PC-9 (cell line): Measurements from ENCODE around the gene RHAG. TPM values are rescaled to one million over a fixed set of nuclear protein-coding genes. Genes with fewer than 3 reads are reported as not detected.

Experiments
- BruUV-seq: library from RNA; stranded (reverse); fragments of 400-500 nt; replicated peaks from 2 replicates; lab custom pipeline; 2021; lab: Mats Ljungman, UMichigan
- CTCF ChIA-PET: fragments of 300-600 bp; sonication (Branson Sonifier 250); formaldehyde crosslinking; loops from one replicate; lab custom pipeline; 2022; ENCODE audit warnings: antibody characterized with exemption; lab: Charles Lee
- POLR2A ChIA-PET: fragments of 300-600 bp; sonication (Branson Sonifier 250); formaldehyde crosslinking; loops from one replicate; lab custom pipeline; 2022; ENCODE audit warnings: antibody characterized with exemption; ENCODE audit not compliant: unreplicated experiment; lab: Charles Lee
- DNase-seq, 2 experiments: peaks; one replicate each; pipeline versions ENCODE4 v3.0.0 to v3.0.0-alpha.2; 2015 to 2022; ENCODE audit warnings: mixed read lengths in 1 of 2
- H2AFZ ChIP-seq: fragments of 200-600 bp; sonication (generic); 2 replicates; pipeline ENCODE4 v1.8.1; 2017; ENCODE audit warnings: antibody characterized with exemption
- H3F3A ChIP-seq: fragments of 200-600 bp; sonication (generic); 2 replicates; pipeline ENCODE4 v1.8.1; 2017; ENCODE audit warnings: antibody characterized with exemption, mild to moderate bottlenecking, low read depth; ENCODE audit not compliant: insufficient read depth
- H3K27ac ChIP-seq: fragments of 200-600 bp; sonication (generic); 2 replicates; pipeline ENCODE4 v1.6.1; 2016; ENCODE audit warnings: mixed run types
- H3K27me3 ChIP-seq: fragments of 200-600 bp; sonication (generic); 2 replicates; pipeline ENCODE4 v1.6.1; 2016; ENCODE audit warnings: low read depth, mixed run types; ENCODE audit not compliant: insufficient read depth
- H3K36me3 ChIP-seq: fragments of 200-600 bp; sonication (generic); 2 replicates; pipeline ENCODE4 v1.6.1; 2016; ENCODE audit warnings: low read depth, mixed run types
- H3K4me1 ChIP-seq: fragments of 200-600 bp; sonication (generic); replicated peaks from 2 replicates; pipeline ENCODE4 v1.6.1; 2016; ENCODE audit warnings: mixed run types; ENCODE audit not compliant: insufficient read depth
- H3K4me2 ChIP-seq: fragments of 200-600 bp; sonication (generic); 2 replicates; pipeline ENCODE4 v1.6.1; 2017; ENCODE audit warnings: mixed run types
- H3K4me3 ChIP-seq: fragments of 200-600 bp; sonication (generic); 2 replicates; pipeline ENCODE4 v1.6.1; 2016; ENCODE audit warnings: mixed run types
- H3K79me2 ChIP-seq: fragments of 200-600 bp; sonication (generic); 2 replicates; pipeline ENCODE4 v1.6.1; 2017; ENCODE audit warnings: low read depth, mixed run types
- H3K9me2 ChIP-seq: fragments of 200-600 bp; sonication (generic); 2 replicates; pipeline ENCODE4 v1.8.1; 2017; ENCODE audit warnings: mild to moderate bottlenecking; ENCODE audit not compliant: insufficient read depth
- H3K9me3 ChIP-seq: fragments of 200-600 bp; sonication (generic); 2 replicates; pipeline ENCODE4 v1.8.1; 2016; ENCODE audit warnings: low read depth; ENCODE audit not compliant: insufficient read depth
- H4K20me1 ChIP-seq: fragments of 200-600 bp; sonication (generic); 2 replicates; pipeline ENCODE4 v1.8.1; 2017; ENCODE audit not compliant: insufficient read depth
- EZH2 ChIP-seq: fragments of 200-600 bp; sonication (generic); IDR thresholded peaks from 2 replicates; pipeline ENCODE4 v1.8.0; 2017; ENCODE audit warnings: antibody characterized with exemption, low read depth
- intact Hi-C: fragments of 100-400 bp; cut with micrococcal nuclease; formaldehyde crosslinking; loops from one replicate; pipeline ENCODE4 v1.10.0; 2022; ENCODE audit not compliant: unreplicated experiment
- total RNA-seq: library from RNA; stranded (reverse); gene quantifications from 2 replicates; pipeline ENCODE4 v1.2.3, GENCODE V29; 2021
- TF ChIP-seq, protein P1 (sequence below): fragments of 200-600 bp; sonication (generic); conservative IDR thresholded peaks from 2 replicates; pipeline ENCODE4 v1.6.1; 2017; ENCODE audit warnings: mixed run types, antibody characterized with exemption, mild to moderate bottlenecking, moderate library complexity

The RHAG gene
- total RNA-seq, 1 experiment from 2014 or later = not detected

- TF ChIP-seq, protein P1, sequence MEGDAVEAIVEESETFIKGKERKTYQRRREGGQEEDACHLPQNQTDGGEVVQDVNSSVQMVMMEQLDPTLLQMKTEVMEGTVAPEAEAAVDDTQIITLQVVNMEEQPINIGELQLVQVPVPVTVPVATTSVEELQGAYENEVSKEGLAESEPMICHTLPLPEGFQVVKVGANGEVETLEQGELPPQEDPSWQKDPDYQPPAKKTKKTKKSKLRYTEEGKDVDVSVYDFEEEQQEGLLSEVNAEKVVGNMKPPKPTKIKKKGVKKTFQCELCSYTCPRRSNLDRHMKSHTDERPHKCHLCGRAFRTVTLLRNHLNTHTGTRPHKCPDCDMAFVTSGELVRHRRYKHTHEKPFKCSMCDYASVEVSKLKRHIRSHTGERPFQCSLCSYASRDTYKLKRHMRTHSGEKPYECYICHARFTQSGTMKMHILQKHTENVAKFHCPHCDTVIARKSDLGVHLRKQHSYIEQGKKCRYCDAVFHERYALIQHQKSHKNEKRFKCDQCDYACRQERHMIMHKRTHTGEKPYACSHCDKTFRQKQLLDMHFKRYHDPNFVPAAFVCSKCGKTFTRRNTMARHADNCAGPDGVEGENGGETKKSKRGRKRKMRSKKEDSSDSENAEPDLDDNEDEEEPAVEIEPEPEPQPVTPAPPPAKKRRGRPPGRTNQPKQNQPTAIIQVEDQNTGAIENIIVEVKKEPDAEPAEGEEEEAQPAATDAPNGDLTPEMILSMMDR = no peak
- no peak for TF ChIP-seq EZH2
- no peak overlapping the region for H2AFZ ChIP-seq
- H3K9me3 ChIP-seq = no peaks in the 10 kb centered on the region
- ChIA-PET CTCF (no interaction called here), POLR2A (no interaction called here)
- H3K4me1 ChIP-seq = no peaks in the 10 kb centered on the region
- no peak overlapping the region for H3K4me3 ChIP-seq
- H3K9me2 ChIP-seq = no peaks in the 10 kb centered on the region
- intact Hi-C loops = no loop called here
- H3K79me2 ChIP-seq = no peaks in the 10 kb centered on the region
- H4K20me1 ChIP-seq = no peaks in the 10 kb centered on the region
- no TSS peak for BruUV-seq
- no peaks in the 10 kb centered on the region for H3F3A ChIP-seq
- DNase-seq = no peak
- H3K36me3 ChIP-seq = no peaks in the 10 kb centered on the region
- H3K27me3 ChIP-seq = no peaks in the 10 kb centered on the region
- no peak overlapping the region for H3K4me2 ChIP-seq
- no peak overlapping the region for H3K27ac ChIP-seq
These were observed 8.5 kb upstream of the RHAG start for GRCh38 chr6:49645139-49645538.

- Histone ChIP-seq H3F3A (no peaks in the 10 kb centered on the region), H3K27me3 (no peaks in the 10 kb centered on the region), H3K4me2 (no peak overlapping the region), H3K79me2 (no peaks in the 10 kb centered on the region), H4K20me1 (no peaks in the 10 kb centered on the region), H3K9me3 (no peaks in the 10 kb centered on the region), H3K9me2 (no peaks in the 10 kb centered on the region), H3K4me1 (no peaks in the 10 kb centered on the region), H2AFZ (no peak overlapping the region), H3K27ac (no peak overlapping the region), H3K4me3 (no peak overlapping the region), H3K36me3 (no peaks in the 10 kb centered on the region)
- ChIA-PET POLR2A (no interaction called here), CTCF (no interaction called here)
- intact Hi-C loops = no loop called here
- DNase-seq = no peak
- TF ChIP-seq EZH2 = no peak
- TF ChIP-seq, protein P1 = no peak
- no TSS peak for BruUV-seq
These were observed 2.7 kb upstream of the RHAG start for GRCh38 chr6:49639177-49639817.

DNA sequence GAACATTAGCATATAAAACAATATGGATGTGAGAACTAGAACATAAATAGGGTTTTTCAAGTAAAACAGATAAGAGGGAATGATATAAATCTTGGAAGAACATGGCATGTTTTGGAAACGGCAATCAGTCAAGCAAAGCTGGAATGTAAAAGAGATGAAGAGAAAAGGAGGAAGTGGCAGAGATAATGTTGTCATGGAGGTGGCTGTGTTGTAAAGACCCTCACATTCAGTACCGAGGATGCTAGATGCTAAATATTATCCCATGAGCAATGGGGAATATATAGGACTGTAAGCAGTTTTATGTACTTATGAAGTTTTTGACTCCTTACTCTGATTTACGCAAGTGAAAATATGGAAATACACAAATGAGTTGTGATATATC is 702 bp upstream of the RHAG start:
- Histone ChIP-seq H3K9me3 (no peaks in the 10 kb centered on the region), H3K27me3 (no peaks in the 10 kb centered on the region), H3K36me3 (no peaks in the 10 kb centered on the region), H3K9me2 (no peaks in the 10 kb centered on the region), H3K27ac (no peak overlapping the region), H3K4me1 (no peaks in the 10 kb centered on the region), H2AFZ (no peak overlapping the region), H3K4me2 (no peak overlapping the region), H3K4me3 (no peak overlapping the region), H3K79me2 (no peaks in the 10 kb centered on the region), H4K20me1 (no peaks in the 10 kb centered on the region), H3F3A (no peaks in the 10 kb centered on the region)
- intact Hi-C loops = no loop called here
- DNase-seq = no peak
- CTCF ChIA-PET = no interaction called here
- no TSS peak for BruUV-seq
- POLR2A ChIA-PET = no interaction called here
- TF ChIP-seq, protein P1 = no peak
- TF ChIP-seq EZH2 = no peak
